Measurements from ENCODE around the gene IL36B. TPM values are rescaled to one million over a fixed set of nuclear protein-coding genes. Genes with fewer than 3 reads are reported as not detected.

Gene IL36B
- total RNA-seq, 2 experiments from 2014 or later = not detected

DNA sequence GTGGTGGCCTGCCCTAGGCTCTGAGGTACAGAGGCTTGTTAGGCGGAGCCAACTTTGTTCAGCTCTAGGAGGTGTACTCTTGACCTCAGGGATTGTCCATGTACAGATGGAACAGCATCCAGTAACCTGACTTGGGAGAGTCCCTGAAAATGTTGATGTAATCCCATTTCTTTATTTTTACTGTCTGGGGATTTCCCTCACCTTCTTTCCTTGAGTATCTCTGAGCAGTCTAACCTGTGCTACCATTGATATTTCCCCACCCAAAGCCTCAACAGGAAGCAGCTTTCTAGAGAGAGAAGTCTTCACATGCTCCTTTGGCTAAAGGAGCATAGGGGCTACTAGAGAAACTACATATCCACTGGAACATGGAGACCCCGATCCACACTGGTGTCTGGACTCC lies 37.0 kb downstream of the IL36B start:
- ChIA-PET CTCF (no interaction called here), POLR2A (no interaction called here)

DNA sequence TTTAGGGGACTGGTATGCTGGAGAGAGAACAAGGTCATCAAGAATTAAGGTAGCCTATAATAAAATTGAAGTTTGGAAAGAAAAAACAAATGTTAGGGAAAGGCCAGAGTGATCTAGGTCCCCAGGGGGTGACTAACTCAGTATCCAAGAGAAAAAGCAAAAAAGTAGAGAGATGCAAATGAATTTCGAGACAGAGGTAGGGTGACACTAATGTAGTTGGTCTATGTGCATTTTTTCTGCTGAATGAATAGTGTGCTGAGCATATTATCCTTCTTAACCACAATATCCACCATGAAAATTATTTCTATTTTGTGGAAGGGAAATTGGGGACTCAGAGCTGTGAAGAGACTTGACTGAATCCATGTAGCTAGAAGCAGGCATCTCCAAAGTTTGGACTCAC lies 37.6 kb downstream of the IL36B start:
- CTCF ChIA-PET = no interaction called here
- POLR2A ChIA-PET = no interaction called here

DNA sequence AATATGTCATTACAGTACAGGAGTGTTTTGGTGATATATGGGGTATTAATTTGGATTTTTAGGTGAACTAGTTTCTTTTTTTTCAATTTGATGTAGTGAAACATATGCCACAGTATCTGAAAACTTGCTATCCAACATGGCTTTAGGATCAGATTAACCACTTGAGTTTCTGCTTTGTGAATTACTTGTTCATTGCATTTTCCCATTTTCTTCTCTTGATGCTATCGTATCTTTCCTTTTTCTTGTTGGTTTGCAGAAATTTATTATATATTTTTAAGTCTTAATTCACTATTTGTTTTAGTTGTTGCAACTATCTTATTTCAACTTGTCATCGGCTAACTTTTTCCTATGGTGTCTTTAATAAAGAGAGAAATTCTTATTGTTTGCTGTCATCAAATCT lies 38.6 kb downstream of the IL36B start:
- ChIA-PET POLR2A (no interaction called here), CTCF (no interaction called here)

DNA sequence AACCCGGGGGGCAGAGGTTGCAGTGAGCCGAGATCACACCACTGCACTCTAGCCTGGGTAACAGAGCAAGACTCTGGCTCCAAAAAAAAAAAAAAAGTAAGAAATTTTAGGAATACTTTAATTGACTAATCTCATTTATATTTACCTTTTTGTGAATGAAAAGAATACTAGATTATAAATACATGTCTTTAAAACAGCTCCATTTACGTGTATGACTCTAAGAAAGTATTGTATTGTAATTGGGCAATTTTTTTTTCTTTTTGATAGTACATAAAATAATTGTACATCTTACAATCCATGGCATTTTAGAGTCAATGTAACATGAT lies 39.4 kb downstream of the IL36B start:
- POLR2A ChIA-PET = no interaction called here
- CTCF ChIA-PET = interaction anchor here (0.7 kb wide), 1 partner anchor 124 kb away, joined by 3 read pairs; no protein-coding TSS in a partner anchor

DNA sequence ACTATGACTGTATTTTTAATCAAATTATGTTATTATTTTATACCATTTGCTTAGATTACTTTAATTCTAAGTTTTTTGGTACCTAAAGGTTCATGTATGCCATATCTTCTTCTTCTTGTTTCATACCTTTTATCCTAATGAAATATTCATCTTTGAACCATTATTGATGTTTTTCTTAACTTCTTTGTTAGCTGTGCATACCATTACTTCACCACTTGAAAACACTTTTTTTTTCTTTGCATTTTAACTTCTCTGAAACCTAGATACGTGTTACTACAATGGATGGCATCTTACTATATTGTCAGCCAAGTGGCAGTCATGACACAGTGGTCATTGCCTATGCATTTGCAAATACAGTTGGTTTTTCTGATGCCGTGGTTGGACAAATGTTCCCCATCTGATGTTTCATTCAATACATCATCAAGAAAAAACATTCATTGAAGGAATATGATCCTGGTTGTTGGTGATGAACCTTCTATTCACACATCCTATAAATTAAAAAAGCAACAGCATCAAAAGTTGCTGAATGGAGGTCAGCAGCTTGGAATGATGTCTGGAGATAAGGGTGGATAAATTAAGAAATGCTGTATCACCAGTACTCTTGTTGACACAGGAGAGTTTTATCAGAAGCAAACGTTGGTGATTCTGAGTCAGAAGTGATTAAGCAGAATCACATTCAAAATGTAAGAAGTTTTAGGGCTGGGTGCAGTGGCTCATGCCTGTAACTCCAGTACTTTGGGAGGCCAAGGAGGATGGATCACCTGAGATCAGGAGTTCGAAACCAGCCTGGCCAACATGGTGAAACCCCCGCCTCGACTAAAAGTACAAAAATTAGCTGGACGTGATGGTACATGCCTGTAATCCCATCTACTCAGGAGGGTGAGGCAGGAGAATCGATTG lies 40.0 kb downstream of the IL36B start:
- POLR2A ChIA-PET = no interaction called here
- CTCF ChIA-PET = no interaction called here

DNA sequence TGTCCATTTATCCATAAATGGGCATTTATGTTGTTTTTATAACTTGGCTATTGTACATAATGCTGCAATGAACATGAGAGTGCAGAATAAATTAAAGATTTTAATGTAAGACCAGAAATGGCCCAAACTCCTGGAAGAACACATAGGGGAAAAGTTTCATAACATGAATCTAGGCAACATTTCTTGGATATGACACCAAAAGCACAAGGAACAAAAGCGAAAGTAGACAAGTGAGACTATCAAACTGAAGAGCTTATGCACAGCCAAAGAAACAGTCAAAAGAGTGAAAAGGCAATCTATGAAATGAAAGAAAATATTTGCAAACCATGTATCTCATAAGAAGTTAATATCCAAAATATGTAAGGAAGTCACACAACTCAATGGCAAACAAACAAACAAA lies 41.6 kb downstream of the IL36B start:
- ChIA-PET CTCF (no interaction called here), POLR2A (no interaction called here)

DNA sequence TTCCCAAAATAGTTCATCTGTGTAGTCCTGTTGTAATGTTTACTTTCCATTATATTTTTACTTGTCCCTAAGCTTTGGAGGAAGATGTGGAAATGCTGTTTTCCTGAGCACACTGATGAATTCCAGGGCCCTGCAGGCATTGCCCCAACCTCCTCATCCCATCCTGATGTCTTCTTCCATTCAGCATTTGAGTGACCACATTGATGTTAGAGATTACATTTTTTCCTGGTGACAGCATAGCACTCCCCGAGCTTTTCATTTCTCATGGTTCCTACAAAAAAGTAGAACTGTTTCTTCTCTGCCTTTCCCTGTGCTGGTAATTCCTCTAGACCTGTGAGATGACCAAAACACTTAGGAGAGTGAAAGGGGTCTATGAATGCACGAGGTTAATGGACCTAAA lies 42.6 kb downstream of the IL36B start:
- POLR2A ChIA-PET = no interaction called here
- CTCF ChIA-PET = interaction anchor here (0.6 kb wide), 1 partner anchor 78 kb away, joined by 3 read pairs; no protein-coding TSS in a partner anchor

DNA sequence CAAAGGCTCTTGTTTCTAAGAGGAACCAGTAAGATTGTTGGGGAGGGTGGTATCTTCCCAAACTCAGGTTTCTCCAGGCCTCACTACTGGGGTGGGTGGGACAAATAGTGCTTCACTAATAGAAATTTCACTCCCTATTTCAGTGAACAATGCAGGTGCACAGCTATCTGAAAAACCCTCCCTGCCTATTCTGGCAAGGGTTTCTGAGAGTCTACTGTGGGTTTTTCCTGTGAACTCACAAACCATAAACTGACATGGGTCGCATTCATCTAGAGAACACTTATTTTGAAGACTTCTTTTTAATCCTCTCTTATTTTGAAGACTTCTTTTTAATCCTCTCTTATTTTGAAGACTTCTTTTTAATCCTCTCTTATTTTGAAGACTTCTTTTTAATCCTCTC lies 43.0 kb downstream of the IL36B start:
- ChIA-PET POLR2A (no interaction called here), CTCF (interaction anchor here (0.6 kb wide), 1 partner anchor 78 kb away, joined by 3 read pairs; no protein-coding TSS in a partner anchor)

DNA sequence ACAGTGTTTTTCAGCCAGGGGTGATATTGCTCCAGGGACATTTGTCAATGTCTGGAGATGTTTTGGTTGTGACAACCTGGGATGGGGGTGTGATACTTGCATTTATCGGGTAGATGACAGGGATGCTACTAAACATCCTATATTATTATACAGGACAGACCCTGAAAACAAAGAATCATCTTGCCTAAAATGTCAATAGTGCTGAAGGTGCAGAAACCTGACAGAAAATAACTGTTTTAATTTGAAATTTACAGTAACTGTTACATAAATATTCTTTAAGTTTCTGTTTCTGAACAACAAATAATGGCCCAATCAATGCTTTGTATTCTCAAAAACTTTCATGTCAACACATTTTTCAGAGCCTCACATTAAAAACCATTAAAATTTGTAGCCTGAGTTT lies 45.4 kb downstream of the IL36B start:
- POLR2A ChIA-PET = no interaction called here
- CTCF ChIA-PET = no interaction called here

DNA sequence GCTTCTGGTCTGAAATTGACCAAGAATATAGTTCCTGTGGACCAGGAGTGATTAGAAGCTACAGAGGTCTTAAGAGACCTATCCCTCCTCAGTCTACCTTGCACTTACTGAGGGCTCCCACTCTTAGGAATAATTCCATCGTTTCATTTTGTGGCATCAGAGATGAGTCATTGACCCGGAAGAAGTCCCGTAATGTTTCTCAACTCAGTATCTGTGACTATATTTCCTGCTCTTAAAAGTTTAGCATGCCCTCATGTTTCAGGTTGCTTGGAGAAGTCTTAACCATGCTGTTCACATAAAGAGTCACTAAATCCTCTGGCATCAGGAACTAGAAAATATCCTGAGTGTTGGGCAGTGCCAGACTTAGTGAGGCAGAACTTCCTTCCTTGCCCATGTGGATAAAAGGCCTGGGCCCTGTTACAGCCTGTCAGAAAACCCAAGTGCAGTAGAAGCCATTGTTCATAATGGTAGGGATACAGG lies 47.6 kb downstream of the IL36B start, which contains the start of gene IL36A:
TSS of gene IL36A (plus strand) at position 430 of the 480 bp plus-strand sequence. CDS start 413 bp downstream, outside the sequence.
- ChIA-PET POLR2A (no interaction called here), CTCF (no interaction called here)

DNA sequence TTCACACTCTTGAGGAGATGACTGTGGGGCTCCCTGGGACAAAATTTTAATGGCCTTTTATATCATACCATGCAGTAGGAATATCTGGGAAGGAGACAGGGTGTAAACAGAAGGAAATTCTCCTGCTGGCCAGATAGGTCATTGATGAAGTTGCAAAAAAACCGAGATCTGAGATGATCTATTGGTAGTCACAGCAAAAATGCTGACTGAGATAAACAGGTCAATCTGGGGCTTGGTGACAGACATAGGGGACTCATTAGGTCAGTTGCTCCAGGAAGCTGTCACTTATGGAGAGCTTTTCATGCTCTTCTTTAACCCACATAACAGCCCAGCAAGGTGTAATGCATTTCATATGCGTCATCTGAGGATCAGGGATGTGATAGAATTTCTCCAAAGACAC lies 50.0 kb downstream of the IL36B start:
- ChIA-PET CTCF (no interaction called here), POLR2A (no interaction called here)

DNA sequence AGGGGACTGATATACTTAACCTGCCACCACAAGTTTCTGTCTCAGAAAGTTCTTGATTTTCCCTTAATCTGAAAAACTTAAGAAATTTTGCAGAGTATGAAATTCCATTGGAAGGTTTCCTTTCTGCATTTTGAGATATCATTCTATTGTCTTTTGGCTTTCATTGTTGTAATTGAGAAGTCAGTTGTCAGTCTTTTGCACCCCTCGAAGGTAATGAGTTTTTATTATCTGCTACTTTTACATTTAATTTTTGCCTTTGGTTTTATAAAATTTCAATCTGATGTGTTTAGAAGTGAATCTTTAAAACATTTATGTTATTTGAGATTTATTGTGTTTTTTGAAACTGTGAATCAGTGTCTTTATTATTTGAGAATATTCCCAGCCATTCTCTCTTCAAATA lies 52.2 kb downstream of the IL36B start:
- ChIA-PET CTCF (no interaction called here), POLR2A (interaction anchor here (0.6 kb wide), 1 partner anchor 518 kb away, joined by 3 read pairs; no protein-coding TSS in a partner anchor)

DNA sequence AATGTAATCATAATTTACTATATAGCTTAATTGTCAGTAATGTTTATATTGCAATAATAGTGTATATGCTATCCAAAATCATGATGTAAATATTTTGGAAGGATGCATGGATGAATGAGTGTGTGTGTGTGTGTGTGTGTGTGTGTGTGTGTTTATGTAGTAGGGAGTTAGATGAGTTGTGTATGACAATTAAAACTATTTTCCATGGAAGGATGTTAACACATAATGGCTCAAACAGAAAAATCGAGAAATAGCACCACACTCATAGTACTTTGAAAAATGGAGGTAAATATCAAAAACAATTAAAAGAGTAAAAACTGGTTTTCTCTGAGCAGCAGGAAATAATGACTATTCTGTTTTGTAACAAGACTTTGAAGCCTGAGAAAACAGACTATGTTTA lies 55.5 kb downstream of the IL36B start:
- POLR2A ChIA-PET = no interaction called here
- CTCF ChIA-PET = no interaction called here

DNA sequence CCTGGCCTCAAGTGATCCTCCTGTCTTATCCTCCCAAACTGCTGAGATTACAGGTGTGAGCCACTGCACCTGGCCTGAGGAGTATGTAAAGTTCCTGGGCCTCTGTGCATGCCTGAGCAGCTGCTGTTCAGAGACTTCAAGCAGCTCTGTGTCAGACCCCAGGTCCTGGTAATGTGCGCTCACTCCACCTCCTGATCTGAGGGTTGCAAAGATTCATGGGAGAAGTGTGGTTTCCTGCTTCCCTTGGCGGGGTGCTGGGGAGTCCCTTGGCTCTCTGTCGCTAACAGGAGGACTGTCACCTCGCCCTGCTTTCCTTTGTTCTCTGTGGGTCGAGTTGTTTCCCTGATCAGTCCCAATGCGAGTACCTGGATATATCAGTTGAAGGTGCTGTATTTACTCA lies 56.0 kb downstream of the IL36B start:
- POLR2A ChIA-PET = no interaction called here
- CTCF ChIA-PET = no interaction called here

DNA sequence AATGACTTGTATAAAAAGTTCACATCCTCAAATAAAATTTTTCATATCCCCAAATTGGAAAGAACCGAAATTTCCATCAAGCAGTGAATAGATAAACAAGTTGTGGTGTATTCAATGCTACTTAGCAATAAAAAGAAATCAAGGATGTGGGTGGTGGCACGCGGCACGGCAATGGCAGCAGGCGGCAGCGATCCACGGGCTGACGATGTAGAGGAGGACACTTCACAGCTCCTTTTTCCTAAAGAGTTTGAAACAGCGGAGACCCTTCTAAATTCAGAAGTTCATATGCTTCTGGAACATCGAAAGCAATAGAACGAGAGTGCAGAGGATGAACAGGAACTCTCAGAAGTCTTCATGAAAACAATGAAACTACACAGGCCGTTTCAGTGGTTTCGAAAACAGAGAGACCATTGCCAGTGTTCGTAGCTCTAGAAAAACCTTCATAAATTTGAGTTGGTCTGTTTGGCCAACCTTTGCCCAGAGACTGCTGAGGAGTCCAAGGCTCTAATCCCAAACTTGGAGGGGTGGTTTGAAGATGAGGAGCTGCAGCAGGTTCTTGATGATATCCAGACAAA lies 57.2 kb downstream of the IL36B start:
- ChIA-PET POLR2A (no interaction called here), CTCF (interaction anchor here (0.6 kb wide), 1 partner anchor 413 kb away, joined by 3 read pairs; no protein-coding TSS in a partner anchor)

DNA sequence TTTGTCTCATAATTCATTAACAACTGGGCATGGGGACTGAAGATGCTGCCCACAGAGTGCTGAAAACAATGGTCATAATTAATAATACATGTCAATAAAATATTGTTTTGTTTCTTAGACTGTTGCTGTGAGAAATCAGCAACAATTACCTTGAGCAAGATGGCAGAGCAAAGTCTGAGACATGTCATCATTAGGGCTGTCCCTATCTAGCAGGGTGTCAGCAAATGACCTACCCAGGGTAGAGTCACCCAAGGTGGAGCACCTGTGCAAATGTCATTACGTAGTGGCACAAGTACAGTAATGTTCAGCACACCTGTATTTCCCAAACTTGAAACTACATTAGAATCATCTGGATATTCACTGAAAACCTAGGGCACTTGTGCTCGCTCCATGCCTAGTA lies 58.0 kb downstream of the IL36B start:
- CTCF ChIA-PET = no interaction called here
- POLR2A ChIA-PET = no interaction called here

DNA sequence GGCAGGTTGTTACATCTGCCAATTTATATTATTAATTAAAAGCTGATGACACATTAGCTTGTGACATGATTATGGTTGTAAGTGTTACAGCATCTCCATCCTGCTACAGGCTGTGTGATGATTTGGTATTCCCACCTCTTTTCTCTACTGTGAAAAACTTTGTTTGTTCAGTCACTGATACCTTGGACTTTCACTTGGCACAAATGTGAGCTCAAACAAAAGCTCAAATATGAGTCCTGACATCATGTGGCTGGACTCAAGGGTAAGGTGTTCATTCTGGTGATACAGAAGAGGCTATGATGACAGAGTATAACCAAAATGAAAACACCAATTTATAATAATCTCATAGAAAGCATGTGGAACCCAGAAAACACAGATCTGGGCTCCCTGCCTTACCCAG lies 58.8 kb downstream of the IL36B start:
- POLR2A ChIA-PET = no interaction called here
- CTCF ChIA-PET = no interaction called here

DNA sequence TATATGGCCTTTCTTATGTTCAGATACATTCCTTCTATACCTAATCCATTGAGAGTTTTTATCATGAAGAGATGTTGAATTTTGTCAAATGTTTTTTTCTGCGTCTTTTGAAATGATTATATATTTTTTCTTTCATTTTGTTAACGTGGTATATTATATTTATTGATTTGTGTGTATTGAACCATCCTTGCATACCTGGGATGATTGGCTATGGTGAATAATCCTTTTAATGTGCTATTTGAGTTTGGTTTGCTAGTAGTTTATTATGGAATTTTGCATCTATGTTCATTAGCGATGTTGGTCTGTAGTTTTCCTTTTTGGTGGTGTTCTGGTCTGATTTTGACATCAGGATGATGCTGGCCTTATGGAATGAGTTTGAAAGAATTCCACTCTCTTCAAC lies 63.1 kb downstream of the IL36B start:
- ChIA-PET POLR2A (no interaction called here), CTCF (no interaction called here)

DNA sequence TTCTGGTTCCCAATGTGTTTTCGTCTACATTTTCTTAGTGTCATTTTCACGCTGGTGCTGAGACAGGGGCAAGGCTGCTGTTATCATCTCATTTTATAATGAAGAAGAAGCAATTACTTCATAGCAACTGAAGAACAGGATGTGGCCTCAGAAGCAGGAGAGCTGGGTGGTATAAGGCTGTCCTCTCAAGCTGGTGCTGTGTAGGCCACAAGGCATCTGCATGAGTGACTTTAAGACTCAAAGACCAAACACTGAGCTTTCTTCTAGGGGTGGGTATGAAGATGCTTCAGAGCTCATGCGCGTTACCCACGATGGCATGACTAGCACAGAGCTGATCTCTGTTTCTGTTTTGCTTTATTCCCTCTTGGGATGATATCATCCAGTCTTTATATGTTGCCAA lies 67.6 kb downstream of the IL36B start:
- CTCF ChIA-PET = no interaction called here

DNA sequence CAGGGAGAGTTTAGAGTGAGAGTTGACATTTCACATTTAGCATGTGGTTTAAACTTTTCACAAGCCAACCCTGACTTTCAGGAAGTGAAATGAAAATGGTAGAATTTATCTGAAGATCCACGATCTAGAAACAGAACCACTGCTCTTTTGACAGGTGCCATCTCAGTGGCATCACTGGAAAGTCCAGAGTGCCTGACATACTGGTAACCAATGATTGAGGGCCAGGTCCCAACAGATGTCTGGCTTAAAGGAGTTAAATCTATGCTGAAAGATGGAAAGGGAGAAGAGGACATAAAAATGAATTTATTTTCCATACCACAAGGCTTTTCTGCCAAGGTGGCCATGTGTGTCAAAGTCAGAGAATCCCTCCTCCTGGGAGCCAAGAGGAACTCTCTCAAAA lies 72.1 kb downstream of the IL36B start:
- ChIA-PET CTCF (no interaction called here), POLR2A (no interaction called here)

More for the DNA sequence above, 67.6 kb downstream of the IL36B start:
- POLR2A ChIA-PET = no interaction called here

DNA sequence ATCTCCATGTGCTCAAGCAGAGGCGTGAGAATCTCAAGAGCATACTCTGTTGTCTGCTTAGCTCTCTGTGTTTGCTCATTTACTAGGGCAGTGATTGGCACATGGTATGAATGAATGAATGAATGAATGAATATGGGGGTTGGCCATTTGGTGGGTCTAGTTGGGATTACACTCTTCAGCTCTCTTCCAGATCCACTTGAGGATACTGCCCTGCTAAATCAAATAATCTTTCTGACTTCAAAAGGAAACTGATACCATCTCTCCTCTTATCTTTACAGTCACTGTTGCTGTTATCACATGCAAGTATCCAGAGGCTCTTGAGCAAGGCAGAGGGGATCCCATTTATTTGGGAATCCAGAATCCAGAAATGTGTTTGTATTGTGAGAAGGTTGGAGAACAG lies 72.9 kb downstream of the IL36B start:
- ChIA-PET POLR2A (no interaction called here), CTCF (no interaction called here)
